ENCODE measurements around the gene APOOL.

The APOOL gene

DNA sequence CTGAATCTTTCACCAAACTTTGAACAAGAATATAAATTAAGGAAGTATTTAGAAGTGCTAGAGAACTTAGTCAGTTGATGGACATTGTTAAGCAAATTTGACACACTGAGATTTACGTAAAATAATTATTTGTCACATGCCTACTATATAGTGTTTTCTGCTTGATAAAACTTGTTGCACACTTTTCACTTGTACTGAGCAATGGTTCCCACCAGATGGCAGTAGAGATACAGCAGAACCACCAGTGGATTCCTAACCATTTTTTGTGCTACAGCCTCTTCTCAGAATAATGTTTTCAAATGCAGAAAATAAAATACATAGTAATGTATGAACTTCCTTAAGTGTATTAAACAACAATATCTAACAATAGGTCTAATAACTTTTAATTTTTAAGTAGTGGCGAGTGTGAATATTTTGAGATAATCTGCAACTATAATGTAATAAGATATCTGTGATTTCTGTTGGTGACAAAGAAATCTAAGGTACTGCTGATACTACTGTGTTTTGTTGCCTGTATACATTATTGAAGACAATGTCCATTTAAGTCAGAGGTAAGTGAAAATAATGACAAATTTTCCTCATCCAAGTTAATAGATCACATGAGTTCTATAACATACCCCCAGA lies 81.2 kb downstream of the APOOL start:
- peak; percentile 10 for DNase-seq (ENCODE audit: low read depth)

- no peak for DNase-seq (ENCODE audit: low read depth)
Observed at GRCh38 chrX:85089321-85089840, 85.7 kb downstream of the APOOL start.

- DNase-seq (ENCODE audit: low read depth), result no peak
Observed at GRCh38 chrX:85107407-85107806, 103.7 kb downstream of the APOOL start.

DNA sequence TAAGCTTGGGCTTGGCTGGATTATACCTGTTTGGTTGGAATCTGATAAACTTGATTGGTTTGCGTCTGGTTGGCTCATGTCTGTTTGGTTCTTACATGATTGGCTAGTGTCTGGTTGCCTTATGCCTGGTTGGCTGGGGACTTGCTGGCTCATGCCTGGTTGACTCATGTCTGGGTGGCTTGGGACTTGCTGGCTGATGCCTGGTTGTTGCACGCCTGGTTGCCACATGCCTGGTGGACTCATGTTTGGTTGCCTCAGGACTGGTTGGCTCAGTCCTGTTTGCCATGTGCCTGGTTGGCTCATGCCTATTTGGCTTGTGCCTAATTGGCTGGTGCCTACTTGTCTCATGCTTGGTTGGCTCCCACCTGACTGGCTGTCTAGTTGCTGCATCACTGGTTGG lies 104.5 kb downstream of the APOOL start:
- DNase-seq (ENCODE audit: low read depth), result no peak

GRCh38 chrX:85109235-85109634 lies 105.6 kb downstream of the APOOL start:
- DNase-seq (ENCODE audit: low read depth), result no peak

GRCh38 chrX:85111347-85111746 lies 107.7 kb downstream of the APOOL start:
- no peak for DNase-seq (ENCODE audit: low read depth)

DNA sequence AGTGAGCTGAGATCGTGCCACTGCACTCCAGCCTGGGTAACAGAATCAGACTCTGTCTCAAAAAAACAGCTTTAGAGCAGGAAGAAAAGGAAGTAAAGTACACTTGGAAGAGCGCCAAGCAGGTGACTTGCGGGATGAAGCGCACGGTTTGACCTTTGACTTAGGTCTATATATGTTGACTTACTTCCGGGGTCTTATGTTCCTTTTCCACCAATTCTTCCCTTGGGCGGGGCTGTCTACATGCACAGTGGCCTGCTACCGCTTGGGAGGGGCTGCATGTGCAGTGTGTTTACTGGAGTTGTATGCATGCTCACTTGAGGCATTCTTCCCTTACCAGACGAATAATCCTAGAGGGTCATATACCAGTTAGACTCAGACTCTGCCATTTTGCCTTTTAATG lies 108.6 kb downstream of the APOOL start:
- no peak for DNase-seq (ENCODE audit: low read depth)

DNA sequence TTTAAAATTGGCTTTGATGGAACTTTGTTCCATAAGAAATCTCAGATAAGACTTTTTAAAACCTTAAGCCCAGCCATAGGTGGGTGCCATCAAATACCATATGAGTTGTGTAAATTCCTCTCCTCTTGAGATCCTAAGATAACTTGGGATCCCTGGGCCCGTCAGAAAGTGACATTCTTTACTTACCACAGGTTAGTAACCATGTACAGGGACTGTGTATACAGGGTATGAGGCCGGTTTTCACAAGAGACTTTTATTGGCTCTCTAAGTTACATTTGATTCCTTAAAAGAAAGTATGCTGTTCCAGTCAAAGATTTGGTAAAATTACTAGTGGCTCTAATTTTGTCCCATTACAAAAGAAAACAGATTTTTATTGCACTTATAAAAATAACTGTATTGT lies 110.1 kb downstream of the APOOL start:
- no peak for DNase-seq (ENCODE audit: low read depth)

GRCh38 chrX:85114171-85114570 lies 110.5 kb downstream of the APOOL start:
- no peak for DNase-seq (ENCODE audit: low read depth)

DNA sequence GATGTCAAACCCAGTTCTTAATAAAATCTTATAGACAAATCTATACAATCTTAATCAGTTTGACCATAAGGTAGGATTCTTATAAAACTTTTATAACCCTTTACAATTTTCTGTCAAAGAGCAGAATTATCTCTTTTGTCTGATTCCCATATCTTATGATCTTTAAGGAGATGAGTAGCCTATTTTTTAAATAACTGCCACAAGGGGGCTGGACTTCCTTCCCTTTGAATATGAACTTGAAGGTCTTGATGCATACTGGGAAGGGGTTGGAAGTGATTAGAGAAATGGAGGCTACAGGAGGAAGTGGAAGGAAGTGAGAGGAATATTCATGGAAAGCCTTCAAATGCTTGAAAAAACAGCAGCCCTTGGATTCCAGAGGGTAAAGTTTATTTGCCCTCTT lies 111.1 kb downstream of the APOOL start:
- no peak for DNase-seq (ENCODE audit: low read depth)

- DNase-seq (ENCODE audit: low read depth), result no peak
Observed at GRCh38 chrX:85115252-85115651, 111.6 kb downstream of the APOOL start.

DNA sequence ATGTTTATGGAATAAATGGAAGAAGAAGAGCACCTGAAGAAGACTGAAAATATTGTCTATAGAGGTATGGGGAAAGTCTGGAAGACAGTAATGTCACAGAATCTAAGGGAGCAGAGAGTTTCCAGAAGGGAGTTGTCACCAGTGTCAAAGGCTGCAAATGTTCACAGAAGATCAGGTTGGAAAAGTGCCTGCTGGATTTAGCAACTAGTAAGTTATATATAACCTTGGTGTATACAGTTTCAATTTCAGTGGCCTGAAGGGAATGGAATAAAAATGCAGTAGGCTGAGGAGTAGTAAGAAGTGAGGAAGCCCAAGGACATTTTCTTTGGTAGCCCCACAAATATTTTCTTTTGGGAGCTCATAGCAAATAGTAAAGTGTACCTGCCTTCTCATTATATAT lies 132.7 kb downstream of the APOOL start:
- no peak for DNase-seq (ENCODE audit: low read depth)

GRCh38 chrX:85139422-85139821 lies 135.7 kb downstream of the APOOL start:
- no peak for DNase-seq (ENCODE audit: low read depth)

GRCh38 chrX:85140964-85141363 lies 137.3 kb downstream of the APOOL start:
- no peak for DNase-seq (ENCODE audit: low read depth)

Measured in non-pigmented ciliary epithelial cell (primary cell).